ENCODE measurements around the gene LTBP2.

- no peak for TF ChIP-seq CTCF (IDR thresholded peaks at IDR 0.05)
- TF ChIP-seq POLR2A (IDR thresholded peaks at IDR 0.05): no peak
These were observed 66.7 kb downstream of the LTBP2 start for GRCh38 chr14:74545386-74545785.

Measured in thyroid gland (tissue), 4 donors.